ENCODE results near the gene ELMO1. TPM values are rescaled to one million over a fixed set of nuclear protein-coding genes. Genes with fewer than 3 reads are reported as not detected.
A peak's percentile ranks its signal among the peaks of the same experiment; 100 is the strongest.

ELMO1 gene
- total and polyA plus RNA-seq, 4 donors = 10.1 to 183 (median 34.4) TPM

DNA sequence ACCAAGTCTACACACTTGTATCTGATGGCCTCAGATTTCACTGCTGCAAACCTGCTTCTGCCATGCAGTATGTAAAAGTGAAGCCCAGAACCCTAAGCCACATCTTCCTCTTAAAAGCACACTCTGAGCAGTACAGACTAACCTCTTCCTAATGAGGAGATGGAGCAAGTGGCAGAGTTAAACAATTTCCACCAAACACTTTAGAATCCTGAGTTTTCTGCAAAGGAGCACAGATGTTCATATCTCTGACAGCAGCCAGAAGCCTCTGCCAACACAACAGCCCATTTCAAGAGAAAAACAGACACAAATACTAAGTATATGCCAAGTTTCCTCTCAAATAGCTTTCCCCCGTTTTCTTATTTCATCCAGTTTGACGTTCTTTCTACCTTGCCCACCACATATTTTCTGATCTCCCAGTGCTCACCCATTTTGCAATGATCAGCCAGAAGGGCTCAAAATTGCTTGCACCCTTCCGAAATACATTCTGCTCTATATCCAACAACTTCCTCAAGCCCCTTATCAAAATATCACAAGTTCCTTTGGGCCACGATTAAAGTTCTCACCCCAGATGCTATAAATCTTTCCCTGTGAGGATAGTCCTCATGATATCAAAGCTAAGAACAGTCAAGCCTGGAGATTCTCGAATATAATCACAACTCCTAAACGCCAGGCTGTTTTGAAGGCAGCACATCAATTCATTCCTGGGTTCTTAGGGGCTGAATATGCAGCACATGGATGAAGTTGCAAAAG lies 27.5 kb downstream of the ELMO1 start:
- Histone ChIP-seq H3K4me3 (no peak overlapping the region), H3K9me3 (ENCODE audit: control insufficient read depth in 4 of 4, insufficient read depth in 3 of 4, low read length in 3 of 4) (peaks cover 0 to 3% (median 0%) of the 10 kb centered on the region in 4 donors), H3K9ac (ENCODE audit: insufficient read depth in 1 of 2, low read length in 2 of 2) (no peak overlapping the region), H3K27me3 (ENCODE audit: control insufficient read depth in 3 of 3, insufficient read depth in 3 of 3, low read length in 2 of 3) (no peaks in the 10 kb centered on the region), H3K36me3 (ENCODE audit: control insufficient read depth in 4 of 4, insufficient read depth in 4 of 4, low read length in 4 of 4) (no peaks in the 10 kb centered on the region), H3K27ac (ENCODE audit: low read depth in 1 of 2, low read length in 1 of 2) (no peak overlapping the region), H3K4me1 (ENCODE audit: control insufficient read depth in 5 of 5, insufficient read depth in 5 of 5, low read length in 5 of 5) (peaks cover 0 to 25% (median 9%) of the 10 kb centered on the region in 5 donors)
- WGBS, 2 donors = 20 to 26% methylated on average over 6 of the region's 6 CpGs
- DNase-seq (peak; percentile 59 to 84 (median 83)), ATAC-seq (ENCODE audit: insufficient read depth, low FRiP score) (no peak)
- TF ChIP-seq, protein P1, sequence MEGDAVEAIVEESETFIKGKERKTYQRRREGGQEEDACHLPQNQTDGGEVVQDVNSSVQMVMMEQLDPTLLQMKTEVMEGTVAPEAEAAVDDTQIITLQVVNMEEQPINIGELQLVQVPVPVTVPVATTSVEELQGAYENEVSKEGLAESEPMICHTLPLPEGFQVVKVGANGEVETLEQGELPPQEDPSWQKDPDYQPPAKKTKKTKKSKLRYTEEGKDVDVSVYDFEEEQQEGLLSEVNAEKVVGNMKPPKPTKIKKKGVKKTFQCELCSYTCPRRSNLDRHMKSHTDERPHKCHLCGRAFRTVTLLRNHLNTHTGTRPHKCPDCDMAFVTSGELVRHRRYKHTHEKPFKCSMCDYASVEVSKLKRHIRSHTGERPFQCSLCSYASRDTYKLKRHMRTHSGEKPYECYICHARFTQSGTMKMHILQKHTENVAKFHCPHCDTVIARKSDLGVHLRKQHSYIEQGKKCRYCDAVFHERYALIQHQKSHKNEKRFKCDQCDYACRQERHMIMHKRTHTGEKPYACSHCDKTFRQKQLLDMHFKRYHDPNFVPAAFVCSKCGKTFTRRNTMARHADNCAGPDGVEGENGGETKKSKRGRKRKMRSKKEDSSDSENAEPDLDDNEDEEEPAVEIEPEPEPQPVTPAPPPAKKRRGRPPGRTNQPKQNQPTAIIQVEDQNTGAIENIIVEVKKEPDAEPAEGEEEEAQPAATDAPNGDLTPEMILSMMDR (IDR thresholded peaks at IDR 0.05; ENCODE audit: control extremely low read depth, extremely low read depth) = no peak

DNA sequence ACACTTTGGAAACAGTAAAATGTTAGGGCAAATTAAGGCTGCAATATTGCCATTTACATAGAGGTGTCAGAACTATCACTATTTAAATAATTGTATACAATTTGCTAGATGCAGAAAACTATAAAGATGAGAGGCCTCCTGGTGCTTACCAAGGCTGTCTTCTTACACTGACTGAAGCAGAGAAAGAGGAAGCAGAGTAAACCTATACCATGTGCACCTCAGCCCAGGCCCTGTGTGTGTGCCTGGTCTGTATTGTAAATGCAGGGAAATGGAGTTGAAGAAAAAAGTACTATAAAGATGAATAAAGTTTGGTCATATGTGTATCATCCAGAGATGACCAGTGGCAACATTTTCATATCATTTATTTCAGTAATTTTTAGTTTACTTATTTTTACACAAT lies 29.2 kb downstream of the ELMO1 start:
- Histone ChIP-seq H3K9ac (ENCODE audit: insufficient read depth in 1 of 2, low read length in 2 of 2) (no peak overlapping the region), H3K27me3 (ENCODE audit: control insufficient read depth in 3 of 3, insufficient read depth in 3 of 3, low read length in 2 of 3) (no peaks in the 10 kb centered on the region), H3K4me3 (no peak overlapping the region), H3K36me3 (ENCODE audit: control insufficient read depth in 4 of 4, insufficient read depth in 4 of 4, low read length in 4 of 4) (no peaks in the 10 kb centered on the region), H3K9me3 (ENCODE audit: control insufficient read depth in 4 of 4, insufficient read depth in 3 of 4, low read length in 3 of 4) (peaks cover 0 to 3% (median 0%) of the 10 kb centered on the region in 4 donors), H3K4me1 (ENCODE audit: control insufficient read depth in 5 of 5, insufficient read depth in 5 of 5, low read length in 5 of 5) (peaks cover 0 to 25% (median 9%) of the 10 kb centered on the region in 5 donors), H3K27ac (ENCODE audit: low read depth in 1 of 2, low read length in 1 of 2) (no peak overlapping the region)
- DNase-seq = no peak
- TF ChIP-seq, protein P1 (IDR thresholded peaks at IDR 0.05; ENCODE audit: control extremely low read depth, extremely low read depth) = no peak
- ATAC-seq (ENCODE audit: insufficient read depth, low FRiP score) = no peak

DNA sequence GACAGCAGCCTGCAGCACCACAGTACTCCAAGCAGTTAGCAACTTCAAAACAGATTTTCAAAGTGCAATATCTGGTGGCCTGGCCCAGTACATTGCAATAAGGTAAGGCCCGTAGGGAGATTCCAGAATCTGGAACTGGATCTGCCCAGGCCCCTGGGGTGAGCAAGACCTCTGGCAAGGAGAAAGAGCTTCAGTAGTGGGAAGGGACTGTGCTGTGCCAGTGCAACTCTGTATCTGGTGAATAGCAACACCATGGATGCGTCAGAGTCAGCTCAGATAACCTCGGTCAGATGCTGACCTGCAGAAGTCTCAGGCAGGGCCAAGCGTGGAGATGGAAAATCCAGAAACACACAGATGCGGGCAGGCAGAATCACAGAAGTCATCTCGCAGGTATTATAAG lies 30.3 kb downstream of the ELMO1 start:
- peaks cover 0 to 5% (median 0%) of the 10 kb centered on the region in 4 donors for H3K9me3 ChIP-seq (ENCODE audit: control insufficient read depth in 4 of 4, insufficient read depth in 3 of 4, low read length in 3 of 4)
- DNase-seq = no peak
- H3K4me3 ChIP-seq = no peak overlapping the region
- ATAC-seq (ENCODE audit: insufficient read depth, low FRiP score) = no peak
- no peaks in the 10 kb centered on the region for H3K27me3 ChIP-seq (ENCODE audit: control insufficient read depth in 3 of 3, insufficient read depth in 3 of 3, low read length in 2 of 3)
- H3K27ac ChIP-seq (ENCODE audit: low read depth in 1 of 2, low read length in 1 of 2) = no peak overlapping the region
- TF ChIP-seq, protein P1 (IDR thresholded peaks at IDR 0.05; ENCODE audit: control extremely low read depth, extremely low read depth) = no peak
- H3K36me3 ChIP-seq (ENCODE audit: control insufficient read depth in 4 of 4, insufficient read depth in 4 of 4, low read length in 4 of 4) = no peaks in the 10 kb centered on the region
- WGBS, 2 donors = 90 to 93% methylated on average over 6 of the region's 6 CpGs
- peaks cover 0 to 25% (median 9%) of the 10 kb centered on the region in 5 donors for H3K4me1 ChIP-seq (ENCODE audit: control insufficient read depth in 5 of 5, insufficient read depth in 5 of 5, low read length in 5 of 5)
- H3K9ac ChIP-seq (ENCODE audit: insufficient read depth in 1 of 2, low read length in 2 of 2) = no peak overlapping the region

Data from lung (tissue), 12 donors.